GM18861 (cell line): Measurements from ENCODE around the gene MACROD2.
A peak's percentile ranks its signal among the peaks of the same experiment; 100 is the strongest.
"Not testable (repeated sequence)": the region's sequence is repeated elsewhere in the genome, so short reads cannot be mapped to it uniquely, and the experiment has no call there.

Experiments used
- ATAC-seq: cut with Tn5 transposase; IDR thresholded peaks from one replicate; pipeline ENCODE4 v1.9.1; 2021; ENCODE audit not compliant: unreplicated experiment

MACROD2 gene

DNA sequence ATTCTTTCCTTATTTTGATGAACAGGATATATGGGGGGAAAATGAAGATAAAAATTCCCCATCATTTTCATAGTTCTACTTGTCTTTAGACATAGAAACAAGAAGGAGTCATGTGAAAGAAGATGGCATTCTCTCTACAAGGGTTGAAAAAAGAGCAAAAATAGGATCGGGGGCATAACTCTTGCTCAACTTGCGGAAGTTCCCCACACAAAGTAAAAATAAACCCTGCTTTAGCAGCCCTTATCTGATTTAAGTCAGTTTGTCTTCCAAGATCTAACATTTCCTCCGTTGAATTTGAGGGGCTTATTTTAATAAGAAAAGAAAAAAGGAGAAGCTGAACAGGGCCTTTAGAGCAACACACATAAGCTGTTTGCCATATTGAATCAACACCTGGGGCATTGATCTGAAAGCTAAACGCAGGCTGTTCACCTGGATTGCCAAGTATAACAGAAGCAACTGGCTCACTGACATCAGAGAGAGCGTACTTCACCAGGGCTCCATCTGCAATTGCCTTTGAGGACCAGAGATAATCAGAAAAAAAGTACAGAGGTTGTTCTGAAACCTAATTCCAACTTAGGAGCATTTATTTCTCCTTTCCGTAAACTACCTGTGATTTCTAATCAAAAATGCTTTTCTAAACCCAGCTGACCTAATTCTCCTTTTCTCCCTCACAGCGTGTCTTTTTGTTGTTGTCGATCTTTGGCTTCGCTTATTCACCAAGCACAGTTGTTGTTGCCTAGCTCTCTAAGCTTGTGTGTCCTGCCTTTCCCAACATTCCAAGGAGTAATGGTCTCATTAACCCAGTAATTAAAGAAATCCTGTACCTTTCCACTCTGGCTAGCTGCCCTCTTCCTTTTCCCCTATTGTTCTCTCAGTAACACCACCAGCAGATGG is 2010.0 kb downstream of the MACROD2 start:
- ATAC-seq, result no peak

DNA sequence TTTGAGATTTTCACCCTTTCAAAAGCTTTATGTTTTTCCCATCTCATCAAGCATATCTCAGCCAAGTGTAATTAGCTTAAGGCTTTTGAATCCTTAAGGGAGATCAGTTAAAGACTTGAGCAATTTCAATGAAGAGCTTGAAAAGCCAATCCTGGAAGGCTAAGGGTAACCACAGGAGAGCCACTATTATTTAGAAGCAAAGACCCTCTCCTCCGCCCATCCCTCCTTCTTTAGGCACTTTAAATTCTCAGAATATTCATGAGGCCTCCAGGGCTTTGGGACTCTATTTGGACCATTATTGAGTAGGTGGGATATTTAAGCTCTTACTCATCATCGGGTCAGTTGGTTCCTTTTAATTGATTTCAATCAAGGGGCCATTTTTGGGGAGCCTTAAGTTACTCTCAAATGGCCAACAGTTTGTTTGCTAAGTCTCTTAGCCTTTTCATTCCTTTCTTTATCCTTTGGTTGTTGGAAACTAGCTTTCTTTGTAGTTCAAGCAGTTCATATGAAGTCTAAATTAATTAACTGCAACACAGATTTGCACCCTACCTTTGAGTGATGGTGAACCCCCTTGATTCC is 2010.7 kb downstream of the MACROD2 start:
- no peak for ATAC-seq

GRCh38 chr20:16007164-16007563 is 2011.8 kb downstream of the MACROD2 start:
- peak; percentile 96 for ATAC-seq

GRCh38 chr20:16007962-16008361 is 2012.6 kb downstream of the MACROD2 start:
- no peak for ATAC-seq

- no peak for ATAC-seq
These were observed 2015.7 kb downstream of the MACROD2 start for GRCh38 chr20:16011056-16011455.

GRCh38 chr20:16011519-16011918 is 2016.2 kb downstream of the MACROD2 start:
- ATAC-seq, result no peak

GRCh38 chr20:16012934-16013333 is 2017.6 kb downstream of the MACROD2 start:
- not testable (repeated sequence) for ATAC-seq

DNA sequence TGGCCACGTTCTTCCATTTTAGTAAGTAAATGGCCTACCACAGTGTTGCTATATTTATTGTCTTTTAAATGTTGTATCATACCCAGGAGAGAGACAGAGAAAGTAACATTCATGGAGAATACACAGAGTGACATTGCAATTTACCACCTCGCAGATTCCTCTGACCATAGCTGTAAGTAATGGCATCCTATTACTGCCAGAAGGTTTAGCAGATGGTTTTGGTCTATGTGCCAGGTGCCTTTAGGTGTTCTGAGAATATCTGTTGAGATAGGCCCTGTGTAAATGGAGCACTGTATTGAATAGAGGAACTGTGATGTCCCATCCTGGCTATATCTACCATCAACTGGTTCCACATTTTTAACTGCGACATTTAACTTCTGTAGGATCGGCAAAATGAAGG is 2018.3 kb downstream of the MACROD2 start:
- ATAC-seq, result no peak

GRCh38 chr20:16014436-16014835 is 2019.1 kb downstream of the MACROD2 start:
- no peak for ATAC-seq

DNA sequence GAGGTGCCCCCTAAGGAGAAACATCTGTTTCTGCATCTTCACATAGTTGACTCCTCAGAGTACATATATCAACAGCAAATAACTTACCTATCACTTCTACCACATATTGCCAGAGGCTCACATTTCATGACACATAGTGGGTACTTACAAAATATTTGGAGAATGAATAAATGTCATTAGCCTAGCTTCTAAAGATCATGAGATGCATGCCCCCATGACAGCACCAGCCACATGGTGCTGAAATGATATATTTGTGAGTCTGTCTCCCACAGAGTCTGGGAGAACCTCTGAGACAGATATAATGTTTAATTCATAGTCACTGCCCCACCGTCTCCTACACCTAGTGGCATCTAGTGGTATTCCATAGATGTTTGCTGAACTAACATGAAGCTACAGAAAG is 2022.3 kb downstream of the MACROD2 start:
- ATAC-seq, result no peak

GRCh38 chr20:16018881-16019280 is 2023.6 kb downstream of the MACROD2 start:
- ATAC-seq, result no peak

DNA sequence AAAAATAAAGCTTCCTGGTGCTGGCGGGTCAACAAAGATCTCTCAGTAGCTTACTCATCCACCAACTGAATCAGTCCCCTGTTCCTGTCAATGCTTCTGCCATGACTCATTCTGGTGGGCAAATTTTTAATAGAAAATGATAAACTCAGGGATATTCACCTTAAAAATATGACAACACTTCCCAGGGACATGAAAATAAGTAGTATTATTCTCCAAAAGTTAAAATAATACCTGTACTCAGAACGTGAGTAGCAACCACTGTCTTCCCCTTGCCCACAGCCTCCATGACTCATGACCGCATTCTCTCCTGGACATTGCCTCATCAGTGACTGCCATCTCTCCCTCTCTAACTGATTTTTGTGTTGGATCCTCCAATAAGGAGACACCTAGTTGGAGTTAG is 2025.7 kb downstream of the MACROD2 start:
- no peak for ATAC-seq

DNA sequence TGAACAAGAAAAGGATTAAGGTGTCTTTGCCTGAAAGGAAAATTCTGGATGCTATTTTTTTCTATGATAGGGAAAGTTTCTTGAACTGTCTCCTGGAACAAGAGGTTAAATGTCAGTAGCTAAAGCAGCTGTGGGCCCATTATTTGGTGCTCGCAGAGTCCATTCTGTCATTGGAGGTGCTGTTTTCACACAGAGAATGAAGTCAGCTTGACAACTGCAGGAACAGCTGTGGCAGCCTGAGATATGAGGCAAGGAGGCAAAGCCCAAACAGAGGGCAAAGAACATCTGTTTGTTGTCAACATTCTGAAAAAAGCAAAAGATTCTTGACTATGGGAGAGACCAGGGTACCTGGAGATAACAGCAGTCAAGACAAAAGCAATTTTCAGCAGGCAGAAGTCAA is 2029.8 kb downstream of the MACROD2 start:
- ATAC-seq, result no peak

- ATAC-seq, result no peak
These were observed 2032.4 kb downstream of the MACROD2 start for GRCh38 chr20:16027686-16028085.

GRCh38 chr20:16028923-16029322 is 2033.6 kb downstream of the MACROD2 start:
- no peak for ATAC-seq

DNA sequence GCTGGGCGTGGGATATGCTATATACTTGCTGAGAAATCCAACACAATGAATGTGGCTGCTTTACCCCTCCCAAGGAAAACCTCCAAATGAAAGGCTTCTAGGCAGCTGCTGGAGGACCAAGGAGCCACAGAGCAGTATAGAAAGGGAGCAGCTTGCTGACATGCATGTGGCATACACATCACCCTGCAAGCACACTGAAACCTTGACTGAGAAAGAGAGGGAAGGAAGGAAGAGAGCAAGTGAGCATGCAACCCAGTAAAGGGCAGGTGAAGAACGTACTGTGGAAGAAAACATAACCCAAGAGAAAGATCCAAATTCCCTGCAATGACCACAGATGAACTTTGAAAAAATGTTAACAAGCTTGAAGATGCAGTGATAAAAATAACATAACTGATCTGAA is 2034.9 kb downstream of the MACROD2 start:
- no peak for ATAC-seq

GRCh38 chr20:16035576-16035975 is 2040.3 kb downstream of the MACROD2 start:
- ATAC-seq, result no peak

DNA sequence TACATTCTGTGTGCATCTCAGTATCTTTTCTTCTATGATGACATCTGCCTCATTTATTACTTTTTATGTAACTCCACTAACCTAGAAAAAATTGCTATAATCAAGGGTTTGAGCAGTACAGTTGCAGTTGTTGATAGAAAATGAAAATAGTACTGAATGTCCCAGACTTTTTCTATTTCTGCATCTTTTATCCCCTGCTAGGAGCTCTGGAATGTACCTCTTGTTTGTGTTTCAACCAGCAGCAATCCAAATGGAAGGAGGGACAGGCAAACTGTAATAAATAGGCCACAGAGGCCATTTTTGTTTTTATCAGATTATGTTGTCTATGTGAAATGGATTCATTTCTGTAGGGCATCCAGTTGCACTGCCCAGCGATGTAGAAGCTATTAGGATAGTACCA is 2041.0 kb downstream of the MACROD2 start:
- ATAC-seq, result no peak

- no peak for ATAC-seq
These were observed 2045.4 kb downstream of the MACROD2 start for GRCh38 chr20:16040742-16041141.

DNA sequence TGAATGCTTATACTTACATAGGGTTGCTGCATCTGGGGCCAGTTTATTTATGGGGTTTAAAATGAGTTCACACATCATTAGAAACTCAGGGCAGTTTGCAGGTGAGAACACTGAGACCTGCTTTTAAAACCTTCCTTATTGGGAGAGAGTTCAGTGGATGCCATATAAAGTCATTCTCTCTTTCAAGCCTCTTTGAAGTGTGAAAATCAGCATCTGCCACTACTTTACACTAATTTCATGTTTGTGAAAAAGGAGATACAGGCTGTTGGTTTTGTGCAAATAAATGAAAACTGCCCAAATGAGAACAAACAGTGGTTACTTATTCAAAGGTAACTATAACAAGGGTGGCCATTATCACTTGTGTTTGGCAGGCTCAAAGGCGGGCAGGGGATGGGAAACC is 2047.4 kb downstream of the MACROD2 start:
- ATAC-seq, result no peak

DNA sequence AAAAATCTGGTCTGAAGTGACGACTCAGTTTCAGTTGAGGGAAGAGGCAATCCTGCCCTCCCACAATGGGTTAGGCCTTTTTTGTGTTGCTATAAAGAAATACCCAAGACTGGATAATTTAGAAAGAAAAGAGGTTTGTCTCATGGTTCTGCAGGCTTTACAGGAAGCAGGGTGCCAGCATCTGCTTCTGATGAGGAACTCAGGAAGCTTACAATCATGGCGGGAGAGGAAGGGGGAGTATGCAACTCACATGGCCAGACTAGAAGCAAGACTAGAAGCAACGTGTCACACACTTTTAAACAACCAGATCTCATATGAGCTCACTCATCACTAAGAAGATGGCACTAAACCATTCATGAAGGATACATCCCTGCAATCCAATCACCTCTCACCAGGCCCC is 2048.6 kb downstream of the MACROD2 start:
- ATAC-seq, result no peak

GRCh38 chr20:16048876-16049275 is 2053.6 kb downstream of the MACROD2 start:
- no peak for ATAC-seq
